Activated CD8-positive, alpha-beta memory T cell treated with anti-CD3 and anti-CD28 coated beads, Interleukin-2, amount 10 ng/mL, durations not matched to agents 7 days and 5 days (primary cell): ENCODE data around the gene CACNA2D3. TPM values are rescaled to one million over a fixed set of nuclear protein-coding genes. Genes with fewer than 3 reads are reported as not detected.

Experiments used
- ATAC-seq: fragments of 150-1000 bp; cut with Tn5 transposase; one replicate; pipeline ENCODE4 v1.10.0; 2021; ENCODE audit warnings: moderate library complexity
- CTCF ChIA-PET: fragments of 350-600 bp; sonication (Branson Sonifier 250); formaldehyde crosslinking; loops from one replicate; lab custom pipeline; 2021; ENCODE audit warnings: antibody characterized with exemption; lab: Charles Lee
- DNase-seq: peaks from one replicate; pipeline ENCODE4 v3.0.0-alpha.2; 2020
- H3K27ac Mint-ChIP-seq: one replicate; pipeline ENCODE4 v1.8.0; 2021; ENCODE audit warnings: mild to moderate bottlenecking, mixed read lengths
- H3K27me3 Mint-ChIP-seq: one replicate; pipeline ENCODE4 v1.8.0; 2021; ENCODE audit warnings: mixed read lengths
- H3K36me3 Mint-ChIP-seq: one replicate; pipeline ENCODE4 v1.8.0; 2021; ENCODE audit warnings: mild to moderate bottlenecking, mixed read lengths
- H3K4me1 Mint-ChIP-seq: one replicate; pipeline ENCODE4 v1.8.0; 2021; ENCODE audit warnings: mixed read lengths
- H3K4me3 Mint-ChIP-seq: one replicate; pipeline ENCODE4 v1.8.0; 2021; ENCODE audit warnings: mild to moderate bottlenecking, moderate library complexity, mixed read lengths
- H3K9me3 Mint-ChIP-seq: one replicate; pipeline ENCODE4 v1.8.0; 2022; ENCODE audit warnings: low read depth, mixed read lengths
- total RNA-seq, 2 experiments: library from RNA; stranded (reverse); gene quantifications; one replicate each; pipeline ENCODE4 v1.2.3, GENCODE V29; 2021

The CACNA2D3 gene
- not detected for total RNA-seq

- peaks cover 2% of the 10 kb centered on the region for H3K36me3 Mint-ChIP-seq
- CTCF ChIA-PET: no interaction called here
- H3K9me3 Mint-ChIP-seq: no peaks in the 10 kb centered on the region
- no peak within 1 kb of the TSS for H3K4me3 Mint-ChIP-seq
- H3K27ac Mint-ChIP-seq: peak within 1 kb of the TSS; percentile 44
- ATAC-seq (no peak), DNase-seq (no peak)
- H3K4me1 Mint-ChIP-seq: peaks cover 2% of the 10 kb centered on the region
- H3K27me3 Mint-ChIP-seq: peaks cover 54% of the 10 kb centered on the region
Measured at GRCh38 chr3:54122324-54123002, at the start of gene CACNA2D3. Gene CACNA2D3 (plus strand): TSS chr3:54122552.

- DNase-seq: no peak
- ATAC-seq: no peak
- Mint-ChIP-seq H3K9me3 (peaks cover 6% of the 10 kb centered on the region), H3K36me3 (no peaks in the 10 kb centered on the region), H3K4me3 (no peak overlapping the region), H3K27me3 (no peaks in the 10 kb centered on the region), H3K27ac (no peak overlapping the region), H3K4me1 (no peaks in the 10 kb centered on the region)
- CTCF ChIA-PET: no interaction called here
Measured at GRCh38 chr3:54073386-54073785, 49.0 kb upstream of the CACNA2D3 start.

GRCh38 chr3:54079314-54079713 lies 43.0 kb upstream of the CACNA2D3 start:
- Mint-ChIP-seq H3K27me3 (peaks cover 2% of the 10 kb centered on the region), H3K9me3 (no peaks in the 10 kb centered on the region), H3K4me1 (no peaks in the 10 kb centered on the region), H3K4me3 (no peak overlapping the region), H3K27ac (no peak overlapping the region), H3K36me3 (no peaks in the 10 kb centered on the region)
- CTCF ChIA-PET: no interaction called here
- ATAC-seq (no peak), DNase-seq (no peak)

- no peak overlapping the region for H3K27ac Mint-ChIP-seq
- H3K4me1 Mint-ChIP-seq: no peaks in the 10 kb centered on the region
Measured at GRCh38 chr3:54079730-54080325, 42.5 kb upstream of the CACNA2D3 start.

GRCh38 chr3:54083921-54084320 lies 38.4 kb upstream of the CACNA2D3 start:
- CTCF ChIA-PET: no interaction called here

More at GRCh38 chr3:54079730-54080325, 42.5 kb upstream of the CACNA2D3 start:
- Mint-ChIP-seq H3K36me3 (no peaks in the 10 kb centered on the region), H3K9me3 (no peaks in the 10 kb centered on the region), H3K4me3 (no peak overlapping the region), H3K27me3 (peaks cover 4% of the 10 kb centered on the region)
- ATAC-seq: no peak
- DNase-seq: no peak
- CTCF ChIA-PET: no interaction called here

GRCh38 chr3:54085936-54086335 lies 36.4 kb upstream of the CACNA2D3 start:
- H3K4me3 Mint-ChIP-seq: no peak overlapping the region
- ATAC-seq: no peak
- H3K4me1 Mint-ChIP-seq: no peaks in the 10 kb centered on the region
- CTCF ChIA-PET: no interaction called here
- no peaks in the 10 kb centered on the region for H3K36me3 Mint-ChIP-seq
- no peak for DNase-seq
- no peak overlapping the region for H3K27ac Mint-ChIP-seq
- peaks cover 29% of the 10 kb centered on the region for H3K27me3 Mint-ChIP-seq
- no peaks in the 10 kb centered on the region for H3K9me3 Mint-ChIP-seq

More at GRCh38 chr3:54083921-54084320, 38.4 kb upstream of the CACNA2D3 start:
- Mint-ChIP-seq H3K9me3 (no peaks in the 10 kb centered on the region), H3K36me3 (no peaks in the 10 kb centered on the region), H3K4me3 (no peak overlapping the region), H3K4me1 (no peaks in the 10 kb centered on the region), H3K27ac (no peak overlapping the region), H3K27me3 (peaks cover 24% of the 10 kb centered on the region)
- no peak for ATAC-seq
- no peak for DNase-seq

GRCh38 chr3:54086652-54087405 lies 35.5 kb upstream of the CACNA2D3 start:
- Mint-ChIP-seq H3K27me3 (peaks cover 29% of the 10 kb centered on the region), H3K36me3 (no peaks in the 10 kb centered on the region), H3K9me3 (no peaks in the 10 kb centered on the region), H3K4me1 (no peaks in the 10 kb centered on the region), H3K27ac (no peak overlapping the region), H3K4me3 (no peak overlapping the region)
- CTCF ChIA-PET: no interaction called here
- no peak for ATAC-seq
- DNase-seq: no peak

GRCh38 chr3:54087581-54088410 lies 34.6 kb upstream of the CACNA2D3 start:
- no peak overlapping the region for H3K4me3 Mint-ChIP-seq
- H3K36me3 Mint-ChIP-seq: no peaks in the 10 kb centered on the region
- no peaks in the 10 kb centered on the region for H3K9me3 Mint-ChIP-seq
- H3K27ac Mint-ChIP-seq: no peak overlapping the region
- ATAC-seq (no peak), DNase-seq (no peak)
- no peaks in the 10 kb centered on the region for H3K4me1 Mint-ChIP-seq
- peaks cover 27% of the 10 kb centered on the region for H3K27me3 Mint-ChIP-seq
- CTCF ChIA-PET: no interaction called here

- ATAC-seq: no peak
- Mint-ChIP-seq H3K4me1 (no peaks in the 10 kb centered on the region), H3K27ac (no peak overlapping the region), H3K36me3 (no peaks in the 10 kb centered on the region), H3K9me3 (no peaks in the 10 kb centered on the region), H3K27me3 (peaks cover 7% of the 10 kb centered on the region), H3K4me3 (no peak overlapping the region)
- CTCF ChIA-PET: interaction anchor here (0.7 kb wide), 1 partner anchor 395 kb away, joined by 3 read pairs; no protein-coding TSS in a partner anchor
- DNase-seq: no peak
Measured at GRCh38 chr3:54093491-54094248, 28.7 kb upstream of the CACNA2D3 start.

GRCh38 chr3:54094926-54095325 lies 27.4 kb upstream of the CACNA2D3 start:
- DNase-seq (no peak), ATAC-seq (no peak)
- Mint-ChIP-seq H3K4me1 (no peaks in the 10 kb centered on the region), H3K9me3 (no peaks in the 10 kb centered on the region), H3K27me3 (peaks cover 4% of the 10 kb centered on the region), H3K4me3 (no peak overlapping the region), H3K27ac (no peak overlapping the region), H3K36me3 (no peaks in the 10 kb centered on the region)
- CTCF ChIA-PET: no interaction called here

- H3K4me1 Mint-ChIP-seq: no peaks in the 10 kb centered on the region
Measured at GRCh38 chr3:54099381-54099780, 23.0 kb upstream of the CACNA2D3 start.

GRCh38 chr3:54104084-54104483 lies 18.3 kb upstream of the CACNA2D3 start:
- no peak for DNase-seq
- no peaks in the 10 kb centered on the region for H3K9me3 Mint-ChIP-seq
- H3K27me3 Mint-ChIP-seq: no peaks in the 10 kb centered on the region
- no peak overlapping the region for H3K4me3 Mint-ChIP-seq
- no peaks in the 10 kb centered on the region for H3K36me3 Mint-ChIP-seq
- ATAC-seq: no peak
- no peaks in the 10 kb centered on the region for H3K4me1 Mint-ChIP-seq
- H3K27ac Mint-ChIP-seq: no peak overlapping the region
- CTCF ChIA-PET: no interaction called here

More at GRCh38 chr3:54099381-54099780, 23.0 kb upstream of the CACNA2D3 start:
- no peak for DNase-seq
- Mint-ChIP-seq H3K36me3 (no peaks in the 10 kb centered on the region), H3K9me3 (no peaks in the 10 kb centered on the region), H3K4me3 (no peak overlapping the region), H3K27ac (no peak overlapping the region), H3K27me3 (no peaks in the 10 kb centered on the region)
- ATAC-seq: no peak
- CTCF ChIA-PET: no interaction called here
